Suprapubic skin (tissue), 4 donors: ENCODE data around the gene TRAF7. TPM values are rescaled to one million over a fixed set of nuclear protein-coding genes. Genes with fewer than 3 reads are reported as not detected.

Experiments used
- DNase-seq, 2 donors: peaks; one replicate each; pipeline ENCODE4 v3.0.0-alpha.2; 2019; ENCODE audit warnings: low spot score in 2 of 2
- H3K27ac ChIP-seq: fragments of 200-600 bp; sonication (generic); one replicate; pipeline ENCODE4 v1.5.1; 2019
- H3K27me3 ChIP-seq: fragments of 200-600 bp; sonication (generic); one replicate; pipeline ENCODE4 v1.5.1; 2019
- H3K36me3 ChIP-seq: fragments of 200-600 bp; sonication (generic); one replicate; pipeline ENCODE4 v1.5.1; 2019
- H3K4me1 ChIP-seq: fragments of 200-600 bp; sonication (generic); one replicate; pipeline ENCODE4 v1.5.1; 2019
- H3K4me3 ChIP-seq: fragments of 200-600 bp; sonication (generic); one replicate; pipeline ENCODE4 v1.5.1; 2019; ENCODE audit warnings: mild to moderate bottlenecking
- H3K9me3 ChIP-seq: fragments of 200-600 bp; sonication (generic); one replicate; pipeline ENCODE4 v1.5.1; 2019
- EP300 ChIP-seq: sonication (generic); formaldehyde crosslinking; IDR thresholded peaks from one replicate; pipeline ENCODE4 v1.6.1; 2017; ENCODE audit warnings: antibody characterized with exemption
- POLR2A ChIP-seq, 2 donors: fragments of 450-650 bp; IDR thresholded peaks; one replicate each; pipeline ENCODE4 v1.6.1; 2017; ENCODE audit warnings: antibody characterized with exemption in 2 of 2, mild to moderate bottlenecking in 2 of 2, moderate library complexity in 2 of 2
- POLR2AphosphoS5 ChIP-seq, 3 donors: sonication (generic); formaldehyde crosslinking; IDR thresholded peaks; one replicate each; pipeline ENCODE4 v1.6.1; 2017; ENCODE audit warnings: antibody characterized with exemption in 3 of 3
- WGBS: methylation state at CpG from one replicate; pipeline ENCODE4 v1.1.5; 2018; 5-methylcytosine and 5-hydroxymethylcytosine counted together
- total RNA-seq, 4 donors: library from RNA; depleted of rRNA; stranded (reverse); fragments of >200 nt; gene quantifications; one replicate each; pipeline ENCODE4 v1.1.0, GENCODE V29; 2016
- TF ChIP-seq, protein P1 (sequence below), 2 donors: fragments of 200-600 bp in 1 of 2; fragments of 450-650 bp in 1 of 2; sonication (generic) in 1 of 2; IDR thresholded peaks; one replicate each; pipeline ENCODE4 v1.5.1; 2016 to 2019; ENCODE audit warnings: antibody characterized with exemption in 2 of 2, mild to moderate bottlenecking in 1 of 2, moderate library complexity in 1 of 2

Gene TRAF7
- total RNA-seq, 4 donors from 2014 or later = 53.4 to 74.7 (median 66.5) TPM

DNA sequence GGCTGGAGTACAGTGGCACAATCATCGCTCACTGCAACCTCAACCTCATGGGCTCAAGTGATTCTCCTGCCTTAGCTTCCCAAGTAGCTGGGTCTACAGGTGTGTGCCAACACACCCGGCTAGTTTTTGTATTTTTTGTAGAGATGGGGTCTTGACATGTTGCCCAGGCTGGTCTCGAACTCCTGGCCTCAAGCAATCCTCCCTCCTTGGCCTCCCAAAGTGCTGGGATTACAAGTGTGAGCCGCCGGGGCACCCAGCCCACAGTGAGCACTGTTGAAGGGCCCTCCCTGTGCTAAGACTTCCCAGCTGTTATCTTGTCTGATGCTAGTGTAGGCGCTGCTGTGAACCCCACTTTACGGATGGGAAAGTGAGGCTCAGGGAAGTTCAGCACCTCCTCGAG is 32.8 kb downstream of the TRAF7 start:
- peaks cover under 1% of the 10 kb centered on the region for H3K27me3 ChIP-seq
- H3K36me3 ChIP-seq = no peaks in the 10 kb centered on the region
- no peak for TF ChIP-seq EP300
- no peak for TF ChIP-seq POLR2AphosphoS5 (IDR thresholded peaks at IDR 0.05)
- TF ChIP-seq, protein P1, sequence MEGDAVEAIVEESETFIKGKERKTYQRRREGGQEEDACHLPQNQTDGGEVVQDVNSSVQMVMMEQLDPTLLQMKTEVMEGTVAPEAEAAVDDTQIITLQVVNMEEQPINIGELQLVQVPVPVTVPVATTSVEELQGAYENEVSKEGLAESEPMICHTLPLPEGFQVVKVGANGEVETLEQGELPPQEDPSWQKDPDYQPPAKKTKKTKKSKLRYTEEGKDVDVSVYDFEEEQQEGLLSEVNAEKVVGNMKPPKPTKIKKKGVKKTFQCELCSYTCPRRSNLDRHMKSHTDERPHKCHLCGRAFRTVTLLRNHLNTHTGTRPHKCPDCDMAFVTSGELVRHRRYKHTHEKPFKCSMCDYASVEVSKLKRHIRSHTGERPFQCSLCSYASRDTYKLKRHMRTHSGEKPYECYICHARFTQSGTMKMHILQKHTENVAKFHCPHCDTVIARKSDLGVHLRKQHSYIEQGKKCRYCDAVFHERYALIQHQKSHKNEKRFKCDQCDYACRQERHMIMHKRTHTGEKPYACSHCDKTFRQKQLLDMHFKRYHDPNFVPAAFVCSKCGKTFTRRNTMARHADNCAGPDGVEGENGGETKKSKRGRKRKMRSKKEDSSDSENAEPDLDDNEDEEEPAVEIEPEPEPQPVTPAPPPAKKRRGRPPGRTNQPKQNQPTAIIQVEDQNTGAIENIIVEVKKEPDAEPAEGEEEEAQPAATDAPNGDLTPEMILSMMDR (IDR thresholded peaks at IDR 0.05) = no peak
- no peak for TF ChIP-seq POLR2A (IDR thresholded peaks at IDR 0.05)
- peaks cover 17% of the 10 kb centered on the region for H3K4me1 ChIP-seq
- H3K9me3 ChIP-seq = no peaks in the 10 kb centered on the region
- WGBS = 100% methylated on average over 5 of the region's 8 CpGs
- DNase-seq = no peak
- H3K27ac ChIP-seq = no peak overlapping the region
- H3K4me3 ChIP-seq = no peak overlapping the region

GRCh38 chr16:2189252-2189893 is 33.8 kb downstream of the TRAF7 start:
- peaks cover 21% of the 10 kb centered on the region for H3K4me1 ChIP-seq
- H3K27ac ChIP-seq = no peak overlapping the region
- DNase-seq = no peak
- TF ChIP-seq EP300 = no peak
- TF ChIP-seq POLR2AphosphoS5 (IDR thresholded peaks at IDR 0.05) = no peak
- TF ChIP-seq, protein P1 (IDR thresholded peaks at IDR 0.05) = no peak
- TF ChIP-seq POLR2A (IDR thresholded peaks at IDR 0.05) = no peak
- no CpG with 5 or more reads among the region's 25 CpGs for WGBS
- no peaks in the 10 kb centered on the region for H3K9me3 ChIP-seq
- H3K27me3 ChIP-seq = peaks cover 7% of the 10 kb centered on the region
- H3K4me3 ChIP-seq = no peak overlapping the region
- H3K36me3 ChIP-seq = no peaks in the 10 kb centered on the region

DNA sequence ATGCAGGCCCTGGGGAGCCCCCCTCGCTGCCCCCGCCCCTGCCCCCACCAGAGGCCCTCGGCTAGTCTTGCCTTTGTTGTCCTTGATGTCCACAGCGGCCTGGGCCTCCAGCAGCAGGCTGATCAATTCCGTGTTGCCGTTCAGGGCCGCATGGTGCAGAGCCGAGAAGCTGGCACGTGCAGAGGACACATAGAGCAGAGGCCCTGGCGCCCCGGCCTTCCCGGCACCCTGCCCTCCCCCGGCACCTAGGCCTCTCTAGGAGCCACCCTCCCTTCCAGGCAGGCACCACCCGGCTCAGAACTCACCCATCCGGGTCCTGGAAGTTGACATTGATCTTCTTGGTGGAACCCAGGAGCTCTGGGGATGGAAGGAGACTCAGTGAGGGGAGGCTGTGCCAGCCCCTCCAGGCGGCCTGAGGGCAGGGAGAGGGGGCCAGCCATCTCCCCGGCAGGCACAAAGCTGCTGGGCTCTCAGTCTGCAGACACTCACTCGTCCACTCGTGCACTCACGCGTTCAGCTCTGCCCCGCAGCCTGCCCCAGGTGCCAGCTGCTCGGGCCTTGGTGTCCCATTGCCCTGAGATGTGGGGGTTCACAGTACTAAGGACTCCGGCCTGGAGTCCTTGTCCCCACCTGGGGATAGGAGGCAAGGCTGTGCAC is 34.5 kb downstream of the TRAF7 start:
- peaks cover 15% of the 10 kb centered on the region for H3K27me3 ChIP-seq
- 65% methylated on average over 23 of the region's 24 CpGs for WGBS
- TF ChIP-seq POLR2A (IDR thresholded peaks at IDR 0.05) (no peak), POLR2AphosphoS5 (IDR thresholded peaks at IDR 0.05) (no peak), EP300 (no peak)
- TF ChIP-seq, protein P1 (IDR thresholded peaks at IDR 0.05) = no peak
- peaks cover 25% of the 10 kb centered on the region for H3K4me1 ChIP-seq
- DNase-seq = no peak
- H3K9me3 ChIP-seq = no peaks in the 10 kb centered on the region
- no peaks in the 10 kb centered on the region for H3K36me3 ChIP-seq
- no peak overlapping the region for H3K27ac ChIP-seq
- H3K4me3 ChIP-seq = no peak overlapping the region

GRCh38 chr16:2190659-2191445 is 35.3 kb downstream of the TRAF7 start:
- H3K4me1 ChIP-seq = peaks cover 33% of the 10 kb centered on the region
- peaks cover 22% of the 10 kb centered on the region for H3K27me3 ChIP-seq
- no peak overlapping the region for H3K27ac ChIP-seq
- no peaks in the 10 kb centered on the region for H3K36me3 ChIP-seq
- no peak for DNase-seq
- TF ChIP-seq, protein P1 (IDR thresholded peaks at IDR 0.05) = no peak
- no peak for TF ChIP-seq POLR2AphosphoS5 (IDR thresholded peaks at IDR 0.05)
- no peak for TF ChIP-seq POLR2A (IDR thresholded peaks at IDR 0.05)
- no peak for TF ChIP-seq EP300
- no peaks in the 10 kb centered on the region for H3K9me3 ChIP-seq
- WGBS = 69% methylated on average over 11 of the region's 25 CpGs
- H3K4me3 ChIP-seq = no peak overlapping the region

GRCh38 chr16:2191446-2191706 is 35.8 kb downstream of the TRAF7 start:
- WGBS = 77% methylated on average over 11 of the region's 11 CpGs
- TF ChIP-seq POLR2A (IDR thresholded peaks at IDR 0.05) (no peak), POLR2AphosphoS5 (IDR thresholded peaks at IDR 0.05) (no peak)
- TF ChIP-seq, protein P1 (IDR thresholded peaks at IDR 0.05) = no peak
- no peak overlapping the region for H3K4me3 ChIP-seq
- no peak overlapping the region for H3K27ac ChIP-seq
- no peaks in the 10 kb centered on the region for H3K36me3 ChIP-seq
- no peak for DNase-seq
- H3K27me3 ChIP-seq = peaks cover 26% of the 10 kb centered on the region
- no peaks in the 10 kb centered on the region for H3K9me3 ChIP-seq
- H3K4me1 ChIP-seq = peaks cover 37% of the 10 kb centered on the region
